DND-41 (cell line): ENCODE results near the gene ABCC3.

Source experiments
- ATAC-seq: fragments of 200-7000 bp; cut with Tn5 transposase; 3 replicates; pipeline ENCODE4 v1.9.1; 2021; ENCODE audit warnings: low read depth; ENCODE audit not compliant: insufficient read depth
- DNase-seq: peaks from one replicate; pipeline ENCODE4 v3.0.0-alpha.2; 2020
- H2AFZ ChIP-seq: 2 replicates; pipeline ENCODE4 v1.6.0; 2012; ENCODE audit warnings: low read depth, low read length
- H3K27ac ChIP-seq: 2 replicates; pipeline ENCODE4 v1.5.1; 2012; ENCODE audit warnings: low read length, inconsistent platforms
- H3K27me3 ChIP-seq: fragments of 200-600 bp; sonication (generic); 2 replicates; pipeline ENCODE4 v1.6.0; 2012; ENCODE audit warnings: low read length, mild to moderate bottlenecking, inconsistent platforms; ENCODE audit not compliant: insufficient read depth, poor library complexity
- H3K36me3 ChIP-seq: 2 replicates; pipeline ENCODE4 v1.5.1; 2012; ENCODE audit warnings: low read length, inconsistent platforms; ENCODE audit not compliant: insufficient read depth
- H3K4me1 ChIP-seq: 2 replicates; pipeline ENCODE4 v1.5.1; 2012; ENCODE audit warnings: mild to moderate bottlenecking, low read length; ENCODE audit not compliant: insufficient read depth
- H3K4me2 ChIP-seq: 2 replicates; pipeline ENCODE4 v1.6.0; 2012; ENCODE audit warnings: mild to moderate bottlenecking, moderate library complexity, low read length, inconsistent platforms; ENCODE audit not compliant: insufficient read depth
- H3K4me3 ChIP-seq, 2 experiments: fragments of 200-600 bp in 1 of 2; shearing (Covaris generic) in 1 of 2; 2 replicates each; pipeline ENCODE4 v1.5.1; 2012 to 2016; ENCODE audit warnings: inconsistent platforms in 2 of 2, low read length in 2 of 2, mild to moderate bottlenecking in 2 of 2, low read depth in 1 of 2, moderate library complexity in 1 of 2
- H3K79me2 ChIP-seq: 2 replicates; pipeline ENCODE4 v1.6.0; 2012; ENCODE audit warnings: low read length, inconsistent platforms; ENCODE audit not compliant: insufficient read depth
- H3K9ac ChIP-seq: 2 replicates; pipeline ENCODE4 v1.6.0; 2012; ENCODE audit warnings: low read depth, mild to moderate bottlenecking, inconsistent platforms, low read length, moderate library complexity
- H3K9me3 ChIP-seq: 2 replicates; pipeline ENCODE4 v1.5.1; 2012; ENCODE audit warnings: low read length, moderate library complexity, mild to moderate bottlenecking, inconsistent platforms; ENCODE audit not compliant: insufficient read depth, severe bottlenecking
- H4K20me1 ChIP-seq: 2 replicates; pipeline ENCODE4 v1.6.0; 2012; ENCODE audit warnings: low read length; ENCODE audit not compliant: insufficient read depth
- CTCF ChIP-seq: IDR thresholded peaks from 2 replicates; pipeline ENCODE4 v1.5.1; 2012; ENCODE audit warnings: borderline replicate concordance, low read length, moderate library complexity, mild to moderate bottlenecking; ENCODE audit not compliant: poor library complexity, severe bottlenecking; ENCODE audit errors: extremely low read depth
- EZH2 ChIP-seq: IDR thresholded peaks from 3 replicates; pipeline ENCODE4 v1.6.1; 2012; ENCODE audit warnings: borderline replicate concordance, low read depth, mild to moderate bottlenecking, moderate library complexity, low read length, inconsistent platforms; ENCODE audit not compliant: severe bottlenecking

The ABCC3 gene

GRCh38 chr17:50696365-50696879 lies 61.7 kb downstream of the ABCC3 start:
- Histone ChIP-seq H3K4me1 (no peaks in the 10 kb centered on the region), H4K20me1 (peaks cover 11% of the 10 kb centered on the region; the same call in 1 of the 2 replicates), H2AFZ (no peak overlapping the region), H3K27ac (no peak overlapping the region), H3K4me3 (no peak overlapping the region), H3K4me2 (no peak overlapping the region), H3K9me3 (no peaks in the 10 kb centered on the region), H3K36me3 (peaks cover 86% of the 10 kb centered on the region), H3K9ac (no peak overlapping the region), H3K27me3 (no peaks in the 10 kb centered on the region), H3K79me2 (peaks cover 9% of the 10 kb centered on the region)
- ATAC-seq: no peak
- DNase-seq: no peak
- no peak for TF ChIP-seq CTCF
- no peak for TF ChIP-seq EZH2

GRCh38 chr17:50697062-50697461 lies 62.4 kb downstream of the ABCC3 start:
- TF ChIP-seq CTCF: no peak
- no peak for TF ChIP-seq EZH2
- no peak for DNase-seq
- no peak overlapping the region for H2AFZ ChIP-seq
- ATAC-seq: no peak
- H3K27ac ChIP-seq: no peak overlapping the region
- H4K20me1 ChIP-seq: peaks cover 11% of the 10 kb centered on the region; the same call in 1 of the 2 replicates
- no peaks in the 10 kb centered on the region for H3K4me1 ChIP-seq
- H3K79me2 ChIP-seq: peaks cover 15% of the 10 kb centered on the region
- H3K36me3 ChIP-seq: peaks cover 86% of the 10 kb centered on the region
- H3K9ac ChIP-seq: no peak overlapping the region
- H3K9me3 ChIP-seq: no peaks in the 10 kb centered on the region
- H3K27me3 ChIP-seq: no peaks in the 10 kb centered on the region
- H3K4me3 ChIP-seq: no peak overlapping the region
- H3K4me2 ChIP-seq: no peak overlapping the region

- Histone ChIP-seq H3K4me1 (peaks cover 2% of the 10 kb centered on the region; the same call in 1 of the 2 replicates), H3K27me3 (no peaks in the 10 kb centered on the region), H3K36me3 (peaks cover 85% of the 10 kb centered on the region), H3K4me2 (no peak overlapping the region), H2AFZ (no peak overlapping the region), H3K4me3 (no peak overlapping the region), H3K79me2 (peaks cover 22% of the 10 kb centered on the region), H4K20me1 (peaks cover 15% of the 10 kb centered on the region; the same call in 1 of the 2 replicates), H3K9ac (no peak overlapping the region), H3K9me3 (no peaks in the 10 kb centered on the region), H3K27ac (no peak overlapping the region)
- ATAC-seq: no peak
- DNase-seq: no peak
- TF ChIP-seq CTCF: no peak
- no peak for TF ChIP-seq EZH2
These were observed 63.1 kb downstream of the ABCC3 start for GRCh38 chr17:50697663-50698272.
